Measurements from ENCODE around the gene HBA1.

The HBA1 gene

GRCh38 chr16:185213-185612, 8.7 kb downstream of the HBA1 start:
- H3K27ac ChIP-seq (ENCODE audit: low read depth, low read length): no peak overlapping the region
- no peaks in the 10 kb centered on the region for H3K9me2 ChIP-seq (replicated peaks; ENCODE audit: control insufficient read depth, low read length)
- H3K27me3 ChIP-seq (ENCODE audit: control insufficient read depth, low read length): no peaks in the 10 kb centered on the region
- no peak overlapping the region for H3K4me3 ChIP-seq (ENCODE audit: low read length)
- H3K9me3 ChIP-seq (ENCODE audit: control insufficient read depth, insufficient read depth, low read length): no peaks in the 10 kb centered on the region
- H3K79me2 ChIP-seq (ENCODE audit: control insufficient read depth, low read length): no peaks in the 10 kb centered on the region
- TF ChIP-seq EZH2phosphoT487 (IDR thresholded peaks at IDR 0.05; ENCODE audit: borderline replicate concordance, low read length) (no peak), CTCF (IDR thresholded peaks at IDR 0.05; ENCODE audit: low read depth, low read length, poor library complexity, severe bottlenecking) (no peak)
- H3K36me3 ChIP-seq (ENCODE audit: control insufficient read depth, low read length): peaks cover 27% of the 10 kb centered on the region
- H3K4me1 ChIP-seq (ENCODE audit: control insufficient read depth, low read length): peaks cover 10% of the 10 kb centered on the region
- H4K20me1 ChIP-seq (ENCODE audit: control insufficient read depth, insufficient read depth, low read depth, low read length): no peaks in the 10 kb centered on the region
- H3K4me2 ChIP-seq (ENCODE audit: low read length): no peak overlapping the region
- peaks cover 11% of the 10 kb centered on the region for H3F3A ChIP-seq (ENCODE audit: control insufficient read depth, insufficient read depth)

DNA sequence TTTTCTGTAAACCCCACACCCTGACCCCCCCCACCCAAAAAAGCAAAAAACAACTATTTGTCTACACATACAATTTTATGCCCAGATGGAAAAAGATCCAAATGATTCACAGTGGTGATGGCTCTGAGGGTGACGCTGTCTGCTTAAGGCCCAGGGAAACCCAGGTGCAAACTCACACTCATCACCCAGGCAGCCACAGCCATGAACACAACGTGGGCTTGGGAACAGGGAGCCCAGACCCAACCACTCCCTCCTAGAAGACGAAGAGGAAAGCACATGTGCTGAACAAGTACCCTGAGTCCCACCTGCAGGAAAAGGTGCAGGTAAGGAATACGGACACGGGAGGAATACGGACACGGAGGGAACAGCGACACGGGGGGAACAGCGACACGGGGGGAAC, 9.2 kb downstream of the HBA1 start:
- no peaks in the 10 kb centered on the region for H3K9me3 ChIP-seq (ENCODE audit: control insufficient read depth, insufficient read depth, low read length)
- TF ChIP-seq CTCF (IDR thresholded peaks at IDR 0.05; ENCODE audit: low read depth, low read length, poor library complexity, severe bottlenecking) (no peak), EZH2phosphoT487 (IDR thresholded peaks at IDR 0.05; ENCODE audit: borderline replicate concordance, low read length) (no peak)
- H4K20me1 ChIP-seq (ENCODE audit: control insufficient read depth, insufficient read depth, low read depth, low read length): no peaks in the 10 kb centered on the region
- no peak overlapping the region for H3K4me3 ChIP-seq (ENCODE audit: low read length)
- H3K4me1 ChIP-seq (ENCODE audit: control insufficient read depth, low read length): peaks cover 10% of the 10 kb centered on the region
- no peaks in the 10 kb centered on the region for H3K27me3 ChIP-seq (ENCODE audit: control insufficient read depth, low read length)
- H3K9me2 ChIP-seq (replicated peaks; ENCODE audit: control insufficient read depth, low read length): no peaks in the 10 kb centered on the region
- no peaks in the 10 kb centered on the region for H3K79me2 ChIP-seq (ENCODE audit: control insufficient read depth, low read length)
- no peak overlapping the region for H3K27ac ChIP-seq (ENCODE audit: low read depth, low read length)
- peaks cover 31% of the 10 kb centered on the region for H3K36me3 ChIP-seq (ENCODE audit: control insufficient read depth, low read length)
- H3K4me2 ChIP-seq (ENCODE audit: low read length): no peak overlapping the region
- peaks cover 11% of the 10 kb centered on the region for H3F3A ChIP-seq (ENCODE audit: control insufficient read depth, insufficient read depth)

GRCh38 chr16:187330-187729, 10.8 kb downstream of the HBA1 start:
- Histone ChIP-seq H3K9me3 (ENCODE audit: control insufficient read depth, insufficient read depth, low read length) (no peaks in the 10 kb centered on the region), H3K36me3 (ENCODE audit: control insufficient read depth, low read length) (peaks cover 45% of the 10 kb centered on the region), H3K27me3 (ENCODE audit: control insufficient read depth, low read length) (no peaks in the 10 kb centered on the region), H3F3A (ENCODE audit: control insufficient read depth, insufficient read depth) (peaks cover 11% of the 10 kb centered on the region), H3K4me3 (ENCODE audit: low read length) (no peak overlapping the region), H3K4me2 (ENCODE audit: low read length) (no peak overlapping the region), H3K79me2 (ENCODE audit: control insufficient read depth, low read length) (no peaks in the 10 kb centered on the region), H3K27ac (ENCODE audit: low read depth, low read length) (no peak overlapping the region), H3K9me2 (replicated peaks; ENCODE audit: control insufficient read depth, low read length) (no peaks in the 10 kb centered on the region), H3K4me1 (ENCODE audit: control insufficient read depth, low read length) (no peaks in the 10 kb centered on the region), H4K20me1 (ENCODE audit: control insufficient read depth, insufficient read depth, low read depth, low read length) (no peaks in the 10 kb centered on the region)
- TF ChIP-seq CTCF (IDR thresholded peaks at IDR 0.05; ENCODE audit: low read depth, low read length, poor library complexity, severe bottlenecking): no peak
- no peak for TF ChIP-seq EZH2phosphoT487 (IDR thresholded peaks at IDR 0.05; ENCODE audit: borderline replicate concordance, low read length)

DNA sequence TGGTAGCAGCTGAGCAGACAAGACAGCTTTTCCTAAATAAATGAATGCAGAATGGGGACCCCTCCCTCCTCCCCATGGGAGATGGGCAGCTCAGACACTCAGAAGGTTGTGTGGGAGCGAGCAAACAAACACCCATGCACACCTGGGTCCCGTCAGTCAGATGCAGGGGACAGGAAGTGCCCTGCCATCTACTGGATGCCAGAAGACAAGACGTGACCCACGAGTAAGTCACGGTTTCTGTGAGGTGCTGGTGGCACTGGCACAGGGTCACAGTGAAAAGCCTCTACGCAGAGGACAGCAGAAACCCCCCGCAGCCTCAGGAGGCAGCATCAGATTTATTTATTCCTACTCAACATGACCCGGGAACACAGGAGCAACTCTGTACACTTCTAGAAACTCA, 12.2 kb downstream of the HBA1 start:
- peaks cover 57% of the 10 kb centered on the region for H3K36me3 ChIP-seq (ENCODE audit: control insufficient read depth, low read length)
- H3K4me2 ChIP-seq (ENCODE audit: low read length): no peak overlapping the region
- no peaks in the 10 kb centered on the region for H3K79me2 ChIP-seq (ENCODE audit: control insufficient read depth, low read length)

More for the DNA sequence above, 12.2 kb downstream of the HBA1 start:
- TF ChIP-seq EZH2phosphoT487 (IDR thresholded peaks at IDR 0.05; ENCODE audit: borderline replicate concordance, low read length) (no peak), CTCF (IDR thresholded peaks at IDR 0.05; ENCODE audit: low read depth, low read length, poor library complexity, severe bottlenecking) (peak; percentile 57)
- H3K9me2 ChIP-seq (replicated peaks; ENCODE audit: control insufficient read depth, low read length): no peaks in the 10 kb centered on the region
- H3F3A ChIP-seq (ENCODE audit: control insufficient read depth, insufficient read depth): peaks cover 4% of the 10 kb centered on the region
- no peak overlapping the region for H3K4me3 ChIP-seq (ENCODE audit: low read length)
- no peaks in the 10 kb centered on the region for H3K4me1 ChIP-seq (ENCODE audit: control insufficient read depth, low read length)
- H4K20me1 ChIP-seq (ENCODE audit: control insufficient read depth, insufficient read depth, low read depth, low read length): no peaks in the 10 kb centered on the region
- H3K9me3 ChIP-seq (ENCODE audit: control insufficient read depth, insufficient read depth, low read length): no peaks in the 10 kb centered on the region
- H3K27me3 ChIP-seq (ENCODE audit: control insufficient read depth, low read length): no peaks in the 10 kb centered on the region
- H3K27ac ChIP-seq (ENCODE audit: low read depth, low read length): no peak overlapping the region

All from DOHH2 (cell line).